B cell (primary cell): ENCODE data around the gene RER1. TPM values are rescaled to one million over a fixed set of nuclear protein-coding genes. Genes with fewer than 3 reads are reported as not detected.

Source experiments
- ATAC-seq: fragments of 200-7000 bp; cut with Tn5 transposase; one replicate; pipeline ENCODE4 v1.10.0; 2021; ENCODE audit warnings: low read depth, mild to moderate bottlenecking, moderate number of reproducible peaks, moderate library complexity
- CTCF ChIA-PET: fragments of 350-600 bp; sonication (Branson Sonifier 250); formaldehyde crosslinking; loops from one replicate; lab custom pipeline; 2021; ENCODE audit warnings: antibody characterized with exemption, inconsistent platforms; lab: Charles Lee
- POLR2A ChIA-PET: fragments of 350-600 bp; sonication (Branson Sonifier 250); formaldehyde crosslinking; loops from one replicate; lab custom pipeline; 2021; ENCODE audit warnings: antibody characterized with exemption; lab: Charles Lee
- DNase-seq: peaks from one replicate; pipeline ENCODE4 v3.0.0; 2013
- H2AFZ ChIP-seq: 2 replicates; pipeline ENCODE4 v1.6.1; 2012; ENCODE audit warnings: mild to moderate bottlenecking, low read depth, low read length; ENCODE audit not compliant: insufficient read depth, poor library complexity, severe bottlenecking
- H3K27ac ChIP-seq, 2 donors: 1 replicate in 1 of 2; 2 replicates in 1 of 2; pipeline ENCODE4 v1.5.1; 2012 to 2013; ENCODE audit warnings: low read length in 2 of 2, mild to moderate bottlenecking in 2 of 2, moderate library complexity in 1 of 2
- H3K27me3 ChIP-seq, 4 experiments: fragments of 200-600 bp in 1 of 4; sonication (generic) in 1 of 4; replicated peaks in 1 of 4; 1 replicate in 2 of 4; 2 replicates in 2 of 4; pipeline versions ENCODE4 v1.6.1 to v1.7.0; 2013 to 2016; ENCODE audit warnings: low read length in 3 of 4, mild to moderate bottlenecking in 2 of 4, mixed read lengths in 1 of 4, moderate library complexity in 1 of 4; ENCODE audit not compliant: insufficient read depth in 4 of 4, control insufficient read depth in 3 of 4; ENCODE audit errors: control extremely low read depth in 1 of 4
- H3K36me3 ChIP-seq, 2 experiments: replicated peaks in 1 of 2; 1 replicate in 1 of 2; 2 replicates in 1 of 2; pipeline versions ENCODE4 v1.6.1 to v1.7.1; 2013; ENCODE audit warnings: low read length in 1 of 2; ENCODE audit not compliant: insufficient read depth in 2 of 2, control insufficient read depth in 1 of 2; ENCODE audit errors: control extremely low read depth in 1 of 2, extremely low read depth in 1 of 2
- H3K4me1 ChIP-seq, 2 donors: fragments of 200-600 bp in 1 of 2; sonication (generic) in 1 of 2; 1 replicate in 1 of 2; 2 replicates in 1 of 2; pipeline versions ENCODE4 v1.5.1 to v1.6.1; 2013 to 2017; ENCODE audit warnings: low read length in 2 of 2; ENCODE audit not compliant: control insufficient read depth in 2 of 2, insufficient read depth in 2 of 2
- H3K4me2 ChIP-seq: replicated peaks from 2 replicates; pipeline ENCODE3; 2012; ENCODE audit warnings: mild to moderate bottlenecking, low read depth, low read length; ENCODE audit not compliant: poor library complexity, severe bottlenecking
- H3K4me3 ChIP-seq, 5 experiments: fragments of 200-600 bp in 1 of 5; sonication (generic) in 1 of 5; 1 replicate in 3 of 5; 2 replicates in 2 of 5; pipeline versions ENCODE4 v1.5.1 to v1.7.0; 2011 to 2016; ENCODE audit warnings: low read length in 4 of 5, mild to moderate bottlenecking in 4 of 5, low read depth in 2 of 5, control low read depth in 1 of 5, moderate library complexity in 1 of 5; ENCODE audit not compliant: insufficient read depth in 1 of 5; ENCODE audit errors: control extremely low read depth in 1 of 5, extremely low read depth in 1 of 5
- H3K79me2 ChIP-seq: fragments of 200-600 bp; sonication (generic); one replicate; pipeline ENCODE4 v1.6.0; 2016; ENCODE audit warnings: low read length; ENCODE audit not compliant: control insufficient read depth, insufficient read depth
- H3K9ac ChIP-seq: fragments of 200-600 bp; sonication (generic); 2 replicates; pipeline ENCODE4 v1.6.1; 2017; ENCODE audit warnings: mild to moderate bottlenecking, low read length, moderate library complexity
- H3K9me3 ChIP-seq, 3 donors: one replicate each; pipeline versions ENCODE4 v1.6.1 to v1.7.1; 2013; ENCODE audit warnings: low read length in 2 of 3; ENCODE audit not compliant: control insufficient read depth in 2 of 3, insufficient read depth in 1 of 3; ENCODE audit errors: control extremely low read depth in 1 of 3
- H4K20me1 ChIP-seq: 2 replicates; pipeline ENCODE4 v1.6.0; 2012; ENCODE audit warnings: mild to moderate bottlenecking, low read length; ENCODE audit not compliant: insufficient read depth, control insufficient read depth, poor library complexity, severe bottlenecking
- H3K27ac Mint-ChIP-seq: one replicate; pipeline ENCODE4 v1.8.0; 2021; ENCODE audit warnings: mixed read lengths
- H3K27me3 Mint-ChIP-seq: one replicate; pipeline ENCODE4 v1.8.0; 2021; ENCODE audit warnings: mixed read lengths
- H3K4me1 Mint-ChIP-seq: one replicate; pipeline ENCODE4 v1.8.0; 2021; ENCODE audit warnings: mixed read lengths
- H3K4me3 Mint-ChIP-seq: one replicate; pipeline ENCODE4 v1.8.0; 2021; ENCODE audit warnings: mixed read lengths
- H3K9me3 Mint-ChIP-seq: one replicate; pipeline ENCODE4 v1.8.0; 2022; ENCODE audit warnings: mixed read lengths; ENCODE audit not compliant: insufficient read depth
- EZH2 ChIP-seq: IDR thresholded peaks from 2 replicates; pipeline ENCODE4 v1.6.1; 2012; ENCODE audit warnings: borderline replicate concordance, low read depth, mild to moderate bottlenecking, moderate library complexity, low read length; ENCODE audit not compliant: insufficient read depth, poor library complexity, severe bottlenecking
- WGBS: methylation state at CpG from one replicate; pipeline ENCODE4 v1.1.5; 2013; ENCODE audit warnings: missing lambda C conversion rate; ENCODE audit not compliant: insufficient coverage; 5-methylcytosine and 5-hydroxymethylcytosine counted together
- intact Hi-C: fragments of 100-400 bp; cut with micrococcal nuclease; formaldehyde crosslinking; loops from one replicate; pipeline ENCODE4 v1.10.0; 2022
- polyA plus RNA-seq: library from polyadenylated mRNA; depleted of rRNA; stranded (reverse); fragments of >200 nt; gene quantifications from 2 replicates; pipeline ENCODE4 v1.2.3, GENCODE V29; 2012
- total RNA-seq, 2 donors: library from RNA; stranded (reverse); fragments of 120-200 nt in 1 of 2; gene quantifications; 1 replicate in 1 of 2; 2 replicates in 1 of 2; pipeline versions ENCODE4 v1.2.3 to v1.2.4, GENCODE V29; 2013 to 2022
- TF ChIP-seq, protein P1 (sequence below): fragments of 200-600 bp; IDR thresholded peaks from one replicate; pipeline ENCODE4 v1.8.0; 2022; ENCODE audit warnings: antibody characterized with exemption, mild to moderate bottlenecking

Gene RER1
- total and polyA plus RNA-seq, 2 donors (not counting 1 experiment from before 2014, with no cell fraction given): 78.5 to 118 TPM

DNA sequence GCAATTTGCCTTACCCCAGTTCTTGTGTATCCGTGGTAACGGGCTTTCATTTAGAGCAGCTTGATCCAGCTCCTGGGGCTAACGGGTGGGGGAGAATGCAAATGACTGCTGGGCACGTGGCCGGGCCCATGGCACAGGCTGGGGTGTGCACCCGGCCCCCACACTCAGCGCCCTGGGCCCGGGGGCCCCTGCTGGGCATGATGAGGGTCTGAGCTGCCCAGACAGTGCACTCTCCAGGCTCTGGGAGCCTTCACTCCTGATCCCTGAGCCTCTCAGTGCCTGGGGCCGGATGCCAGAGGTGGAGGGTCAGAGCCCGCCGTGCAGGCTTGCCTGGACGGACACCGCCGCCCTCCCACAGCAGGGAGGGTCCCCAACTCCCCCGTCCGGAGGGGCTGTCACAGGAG is 40.8 kb downstream of the RER1 start:
- H3K9me3 ChIP-seq: peaks cover 0 to 19% (median 8%) of the 10 kb centered on the region in 3 donors
- WGBS: 89% methylated on average over 16 of the region's 16 CpGs
- H3K36me3 ChIP-seq: no peaks in the 10 kb centered on the region
- intact Hi-C loops: no loop called here
- no peaks in the 10 kb centered on the region for H3K79me2 ChIP-seq
- H4K20me1 ChIP-seq: no peaks in the 10 kb centered on the region
- DNase-seq: no peak
- no peak overlapping the region for H3K9ac ChIP-seq
- TF ChIP-seq EZH2: no peak
- TF ChIP-seq, protein P1, sequence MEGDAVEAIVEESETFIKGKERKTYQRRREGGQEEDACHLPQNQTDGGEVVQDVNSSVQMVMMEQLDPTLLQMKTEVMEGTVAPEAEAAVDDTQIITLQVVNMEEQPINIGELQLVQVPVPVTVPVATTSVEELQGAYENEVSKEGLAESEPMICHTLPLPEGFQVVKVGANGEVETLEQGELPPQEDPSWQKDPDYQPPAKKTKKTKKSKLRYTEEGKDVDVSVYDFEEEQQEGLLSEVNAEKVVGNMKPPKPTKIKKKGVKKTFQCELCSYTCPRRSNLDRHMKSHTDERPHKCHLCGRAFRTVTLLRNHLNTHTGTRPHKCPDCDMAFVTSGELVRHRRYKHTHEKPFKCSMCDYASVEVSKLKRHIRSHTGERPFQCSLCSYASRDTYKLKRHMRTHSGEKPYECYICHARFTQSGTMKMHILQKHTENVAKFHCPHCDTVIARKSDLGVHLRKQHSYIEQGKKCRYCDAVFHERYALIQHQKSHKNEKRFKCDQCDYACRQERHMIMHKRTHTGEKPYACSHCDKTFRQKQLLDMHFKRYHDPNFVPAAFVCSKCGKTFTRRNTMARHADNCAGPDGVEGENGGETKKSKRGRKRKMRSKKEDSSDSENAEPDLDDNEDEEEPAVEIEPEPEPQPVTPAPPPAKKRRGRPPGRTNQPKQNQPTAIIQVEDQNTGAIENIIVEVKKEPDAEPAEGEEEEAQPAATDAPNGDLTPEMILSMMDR: no peak
- no peaks in the 10 kb centered on the region for H3K4me1 ChIP-seq
- ATAC-seq: no peak
- H3K9me3 Mint-ChIP-seq: no peaks in the 10 kb centered on the region
- no peak overlapping the region for H3K27ac ChIP-seq
- no peak overlapping the region for H3K4me3 Mint-ChIP-seq
- H2AFZ ChIP-seq: no peak overlapping the region
- H3K4me1 Mint-ChIP-seq: no peaks in the 10 kb centered on the region
- CTCF ChIA-PET: no interaction called here
- H3K4me3 ChIP-seq: no peak overlapping the region
- no peak overlapping the region for H3K27ac Mint-ChIP-seq
- POLR2A ChIA-PET: no interaction called here
- H3K4me2 ChIP-seq: no peak overlapping the region
- H3K27me3 Mint-ChIP-seq: no peaks in the 10 kb centered on the region
- peaks cover 0 to 10% (median 0%) of the 10 kb centered on the region in 4 experiments for H3K27me3 ChIP-seq

- 91% methylated on average over 13 of the region's 13 CpGs for WGBS
- Histone ChIP-seq H3K4me3 (no peak overlapping the region), H2AFZ (no peak overlapping the region), H3K9ac (no peak overlapping the region), H3K27ac (no peak overlapping the region), H3K4me1 (no peaks in the 10 kb centered on the region), H3K36me3 (no peaks in the 10 kb centered on the region), H3K4me2 (no peak overlapping the region), H4K20me1 (no peaks in the 10 kb centered on the region), H3K79me2 (no peaks in the 10 kb centered on the region), H3K27me3 (peaks cover 0 to 10% (median 0%) of the 10 kb centered on the region in 4 experiments), H3K9me3 (peaks cover 0 to 19% (median 8%) of the 10 kb centered on the region in 3 donors)
- no peaks in the 10 kb centered on the region for H3K9me3 Mint-ChIP-seq
- no peak for TF ChIP-seq EZH2
- TF ChIP-seq, protein P1: no peak
- H3K4me1 Mint-ChIP-seq: no peaks in the 10 kb centered on the region
- POLR2A ChIA-PET: no interaction called here
- intact Hi-C loops: no loop called here
- no peak for ATAC-seq
- no peak for DNase-seq
- H3K4me3 Mint-ChIP-seq: no peak overlapping the region
- H3K27ac Mint-ChIP-seq: no peak overlapping the region
- CTCF ChIA-PET: no interaction called here
- H3K27me3 Mint-ChIP-seq: no peaks in the 10 kb centered on the region
Observed at GRCh38 chr1:2433196-2433595, 41.6 kb downstream of the RER1 start.
